Osteocyte (in vitro differentiated cells): Measurements from ENCODE around the gene TMEM72. TPM values are rescaled to one million over a fixed set of nuclear protein-coding genes. Genes with fewer than 3 reads are reported as not detected.

Source experiments
- DNase-seq: peaks from one replicate; pipeline ENCODE4 v3.0.0; 2021; ENCODE audit warnings: mixed read lengths; ENCODE audit not compliant: unreplicated experiment; ENCODE audit errors: extremely low spot score
- H3K27ac Mint-ChIP-seq: one replicate; pipeline ENCODE4 v1.8.0; 2021; ENCODE audit warnings: mild to moderate bottlenecking, mixed read lengths; ENCODE audit not compliant: unreplicated experiment
- H3K27me3 Mint-ChIP-seq: one replicate; pipeline ENCODE4 v1.8.0; 2021; ENCODE audit warnings: mixed read lengths; ENCODE audit not compliant: unreplicated experiment
- H3K36me3 Mint-ChIP-seq: one replicate; pipeline ENCODE4 v1.8.0; 2021; ENCODE audit warnings: mixed read lengths; ENCODE audit not compliant: unreplicated experiment
- H3K4me1 Mint-ChIP-seq: one replicate; pipeline ENCODE4 v1.8.0; 2021; ENCODE audit warnings: mixed read lengths; ENCODE audit not compliant: unreplicated experiment
- H3K4me3 Mint-ChIP-seq: one replicate; pipeline ENCODE4 v1.8.0; 2021; ENCODE audit warnings: mild to moderate bottlenecking, moderate library complexity, mixed read lengths; ENCODE audit not compliant: unreplicated experiment
- H3K9me3 Mint-ChIP-seq: one replicate; pipeline ENCODE4 v1.8.0; 2021; ENCODE audit warnings: mixed read lengths; ENCODE audit not compliant: unreplicated experiment
- total RNA-seq: library from RNA; stranded (reverse); gene quantifications from 2 replicates; pipeline ENCODE4 v1.2.1, GENCODE V29; 2021
- TF ChIP-seq, protein P1 (sequence below): fragments of 200-600 bp; sonication (generic); IDR thresholded peaks from 2 replicates; pipeline ENCODE4 v1.5.0; 2021; ENCODE audit warnings: antibody characterized with exemption, mild to moderate bottlenecking, moderate library complexity

Gene TMEM72
- total RNA-seq, 1 donor from 2014 or later: not detected

- TF ChIP-seq, protein P1, sequence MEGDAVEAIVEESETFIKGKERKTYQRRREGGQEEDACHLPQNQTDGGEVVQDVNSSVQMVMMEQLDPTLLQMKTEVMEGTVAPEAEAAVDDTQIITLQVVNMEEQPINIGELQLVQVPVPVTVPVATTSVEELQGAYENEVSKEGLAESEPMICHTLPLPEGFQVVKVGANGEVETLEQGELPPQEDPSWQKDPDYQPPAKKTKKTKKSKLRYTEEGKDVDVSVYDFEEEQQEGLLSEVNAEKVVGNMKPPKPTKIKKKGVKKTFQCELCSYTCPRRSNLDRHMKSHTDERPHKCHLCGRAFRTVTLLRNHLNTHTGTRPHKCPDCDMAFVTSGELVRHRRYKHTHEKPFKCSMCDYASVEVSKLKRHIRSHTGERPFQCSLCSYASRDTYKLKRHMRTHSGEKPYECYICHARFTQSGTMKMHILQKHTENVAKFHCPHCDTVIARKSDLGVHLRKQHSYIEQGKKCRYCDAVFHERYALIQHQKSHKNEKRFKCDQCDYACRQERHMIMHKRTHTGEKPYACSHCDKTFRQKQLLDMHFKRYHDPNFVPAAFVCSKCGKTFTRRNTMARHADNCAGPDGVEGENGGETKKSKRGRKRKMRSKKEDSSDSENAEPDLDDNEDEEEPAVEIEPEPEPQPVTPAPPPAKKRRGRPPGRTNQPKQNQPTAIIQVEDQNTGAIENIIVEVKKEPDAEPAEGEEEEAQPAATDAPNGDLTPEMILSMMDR: no peak
- Mint-ChIP-seq H3K9me3 (peaks cover 33% of the 10 kb centered on the region), H3K27me3 (peaks cover 2% of the 10 kb centered on the region), H3K27ac (no peak overlapping the region), H3K4me3 (no peak overlapping the region), H3K36me3 (peaks cover 9% of the 10 kb centered on the region), H3K4me1 (peaks cover 14% of the 10 kb centered on the region)
- no peak for DNase-seq
Observed at GRCh38 chr10:44946205-44946604, 35.1 kb downstream of the TMEM72 start.

DNA sequence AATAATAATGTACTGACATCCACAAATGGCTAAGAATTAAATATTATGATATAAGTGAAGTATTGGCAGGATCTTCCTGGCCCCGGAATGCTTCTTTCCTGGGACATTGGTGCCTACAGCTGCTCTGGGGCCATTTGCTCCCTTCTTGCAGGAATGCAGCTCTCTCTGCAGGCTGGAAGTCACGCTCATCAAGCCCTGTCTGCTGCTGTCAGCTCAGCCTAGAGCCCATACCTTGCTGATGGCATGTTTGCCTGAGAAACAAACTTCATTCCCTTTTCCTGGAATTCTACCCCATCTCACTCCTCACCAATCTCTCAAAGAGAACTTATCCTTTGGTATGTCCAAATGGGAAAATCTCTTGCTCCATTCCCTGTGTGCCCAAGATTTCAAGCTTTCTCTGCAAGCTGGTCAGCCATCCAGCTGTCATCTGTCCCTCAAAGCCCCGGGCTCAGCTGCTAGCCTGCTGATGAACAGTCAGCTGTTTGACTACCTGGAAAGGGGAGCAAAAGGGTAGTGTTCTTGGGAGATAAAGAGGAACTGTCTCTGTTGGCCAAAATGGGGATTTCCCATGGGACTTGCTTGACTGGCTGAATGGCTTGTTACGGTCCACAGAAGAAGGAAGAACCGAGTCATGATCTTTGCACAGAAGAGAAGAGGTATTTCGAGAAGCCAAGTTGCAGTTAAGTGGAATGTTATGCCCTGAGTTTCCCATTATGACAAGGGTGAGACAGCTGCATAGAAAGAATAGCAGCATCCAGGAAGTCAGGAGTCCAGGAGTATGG is 36.4 kb downstream of the TMEM72 start:
- H3K4me1 Mint-ChIP-seq: peaks cover 15% of the 10 kb centered on the region
- no peak overlapping the region for H3K4me3 Mint-ChIP-seq
- peaks cover 23% of the 10 kb centered on the region for H3K9me3 Mint-ChIP-seq
- H3K27ac Mint-ChIP-seq: no peak overlapping the region
- TF ChIP-seq, protein P1: no peak
- peaks cover 6% of the 10 kb centered on the region for H3K36me3 Mint-ChIP-seq
- peaks cover 2% of the 10 kb centered on the region for H3K27me3 Mint-ChIP-seq
- no peak for DNase-seq

DNA sequence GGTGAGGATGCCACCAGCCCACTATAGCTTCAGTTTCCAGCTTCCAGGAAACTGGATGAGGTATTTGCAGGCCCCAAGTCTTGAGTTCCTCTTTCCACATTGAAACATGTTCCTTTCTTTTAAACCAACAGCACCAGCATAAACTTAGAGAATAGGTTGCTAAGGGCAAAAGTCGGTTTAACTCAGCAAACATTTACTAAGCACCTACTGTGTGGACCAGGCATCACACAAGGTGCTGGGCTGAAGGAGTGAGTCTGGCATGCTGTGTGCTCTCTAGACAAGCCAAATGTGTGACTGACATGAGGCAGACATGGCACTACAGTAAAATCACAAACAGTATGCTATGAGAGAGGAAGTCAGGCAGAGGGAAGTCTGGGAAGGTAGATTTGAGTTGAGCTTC is 37.5 kb downstream of the TMEM72 start:
- no peak for DNase-seq
- Mint-ChIP-seq H3K27ac (no peak overlapping the region), H3K4me3 (no peak overlapping the region), H3K36me3 (peaks cover 6% of the 10 kb centered on the region), H3K27me3 (peaks cover 2% of the 10 kb centered on the region), H3K9me3 (peaks cover 16% of the 10 kb centered on the region), H3K4me1 (peaks cover 25% of the 10 kb centered on the region)
- TF ChIP-seq, protein P1: no peak

DNA sequence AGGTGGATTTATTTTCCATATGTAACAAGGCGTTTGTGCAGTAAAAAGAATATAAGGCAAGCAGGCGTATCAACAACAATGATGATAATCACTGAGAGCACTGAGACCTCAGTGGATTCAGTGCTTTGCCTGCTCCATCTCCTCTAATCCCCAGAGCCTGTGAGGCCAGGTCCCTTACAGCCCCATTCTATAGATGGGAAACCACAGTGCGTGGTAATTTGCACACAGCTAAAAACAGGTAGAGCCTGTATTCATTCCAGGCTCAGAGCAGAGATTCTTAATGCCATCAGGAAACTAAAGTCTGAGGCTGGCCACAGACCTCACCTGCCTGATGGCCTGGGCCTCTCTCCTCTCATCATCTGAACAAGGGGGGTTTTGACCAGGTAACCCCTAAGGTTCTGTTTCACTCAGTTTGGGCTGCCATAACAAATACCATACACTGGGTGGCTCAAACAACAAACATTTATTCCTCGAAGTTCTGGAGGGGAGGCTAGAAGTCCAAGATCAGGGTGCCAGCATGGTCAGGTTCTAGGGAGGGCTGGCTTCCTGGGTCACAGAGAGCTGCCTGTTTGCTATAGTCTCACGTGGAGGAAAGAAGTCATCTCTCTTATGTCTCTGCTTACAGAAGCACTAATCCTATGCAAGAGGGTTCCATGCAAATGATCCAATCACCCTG is 38.1 kb downstream of the TMEM72 start:
- no peak overlapping the region for H3K4me3 Mint-ChIP-seq
- peaks cover 5% of the 10 kb centered on the region for H3K36me3 Mint-ChIP-seq
- peaks cover 12% of the 10 kb centered on the region for H3K9me3 Mint-ChIP-seq
- H3K4me1 Mint-ChIP-seq: peaks cover 26% of the 10 kb centered on the region
- no peak for DNase-seq
- TF ChIP-seq, protein P1: no peak
- H3K27ac Mint-ChIP-seq: no peak overlapping the region
- H3K27me3 Mint-ChIP-seq: peaks cover 2% of the 10 kb centered on the region

GRCh38 chr10:44949915-44950314 is 38.8 kb downstream of the TMEM72 start:
- no peak overlapping the region for H3K27ac Mint-ChIP-seq
- peaks cover 6% of the 10 kb centered on the region for H3K9me3 Mint-ChIP-seq
- H3K4me1 Mint-ChIP-seq: peaks cover 26% of the 10 kb centered on the region
- TF ChIP-seq, protein P1: no peak
- DNase-seq: no peak
- H3K4me3 Mint-ChIP-seq: no peak overlapping the region
- H3K36me3 Mint-ChIP-seq: no peaks in the 10 kb centered on the region
- peaks cover 2% of the 10 kb centered on the region for H3K27me3 Mint-ChIP-seq
